ENCODE data around the gene CUL9.

The CUL9 gene

DNA sequence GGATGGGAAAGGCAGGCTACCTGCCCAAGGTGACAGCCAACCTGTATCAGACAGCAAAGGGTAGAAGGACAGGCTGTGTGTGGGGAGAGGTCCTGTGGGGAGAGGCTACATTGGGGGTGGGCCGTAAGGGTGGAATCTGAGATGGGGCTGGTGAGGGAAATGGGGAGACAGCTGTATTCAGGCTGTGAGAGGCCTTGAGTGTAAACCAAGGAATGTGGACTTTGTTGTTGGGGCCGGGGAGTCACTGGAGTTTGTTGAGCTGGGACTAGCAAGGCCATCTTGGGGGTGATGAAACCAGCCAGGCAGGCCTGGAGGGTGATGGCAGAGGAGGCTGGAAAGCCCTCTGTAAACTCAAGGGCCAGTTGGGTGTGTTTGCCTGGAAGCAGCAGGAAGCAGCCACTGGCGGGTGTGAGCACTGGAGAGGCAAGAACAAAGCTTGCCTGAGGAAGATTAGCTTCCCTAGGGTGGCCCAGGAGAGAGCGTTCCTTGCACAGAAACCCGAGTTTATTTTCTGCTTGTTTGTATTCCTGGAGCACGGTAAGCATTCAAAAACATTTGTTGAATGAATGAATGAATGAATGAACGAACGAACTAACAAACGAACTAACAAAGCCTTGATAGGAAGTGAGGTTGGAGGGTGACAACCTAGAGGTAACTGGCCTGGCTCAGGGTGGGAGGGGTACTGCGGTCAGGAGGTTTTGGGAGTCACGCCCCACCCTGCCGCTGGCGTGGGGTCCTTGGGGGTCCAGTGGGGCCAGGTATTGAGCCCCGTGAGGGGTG is 80.2 kb downstream of the CUL9 start:
- H3K4me3 ChIP-seq (ENCODE audit: low read depth, low read length), result no peak overlapping the region
- TF ChIP-seq, protein P1, sequence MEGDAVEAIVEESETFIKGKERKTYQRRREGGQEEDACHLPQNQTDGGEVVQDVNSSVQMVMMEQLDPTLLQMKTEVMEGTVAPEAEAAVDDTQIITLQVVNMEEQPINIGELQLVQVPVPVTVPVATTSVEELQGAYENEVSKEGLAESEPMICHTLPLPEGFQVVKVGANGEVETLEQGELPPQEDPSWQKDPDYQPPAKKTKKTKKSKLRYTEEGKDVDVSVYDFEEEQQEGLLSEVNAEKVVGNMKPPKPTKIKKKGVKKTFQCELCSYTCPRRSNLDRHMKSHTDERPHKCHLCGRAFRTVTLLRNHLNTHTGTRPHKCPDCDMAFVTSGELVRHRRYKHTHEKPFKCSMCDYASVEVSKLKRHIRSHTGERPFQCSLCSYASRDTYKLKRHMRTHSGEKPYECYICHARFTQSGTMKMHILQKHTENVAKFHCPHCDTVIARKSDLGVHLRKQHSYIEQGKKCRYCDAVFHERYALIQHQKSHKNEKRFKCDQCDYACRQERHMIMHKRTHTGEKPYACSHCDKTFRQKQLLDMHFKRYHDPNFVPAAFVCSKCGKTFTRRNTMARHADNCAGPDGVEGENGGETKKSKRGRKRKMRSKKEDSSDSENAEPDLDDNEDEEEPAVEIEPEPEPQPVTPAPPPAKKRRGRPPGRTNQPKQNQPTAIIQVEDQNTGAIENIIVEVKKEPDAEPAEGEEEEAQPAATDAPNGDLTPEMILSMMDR (conservative IDR thresholded peaks at IDR 0.05; ENCODE audit: low read depth, low read length), result no peak
- no peak for DNase-seq (ENCODE audit: low read depth)

DNA sequence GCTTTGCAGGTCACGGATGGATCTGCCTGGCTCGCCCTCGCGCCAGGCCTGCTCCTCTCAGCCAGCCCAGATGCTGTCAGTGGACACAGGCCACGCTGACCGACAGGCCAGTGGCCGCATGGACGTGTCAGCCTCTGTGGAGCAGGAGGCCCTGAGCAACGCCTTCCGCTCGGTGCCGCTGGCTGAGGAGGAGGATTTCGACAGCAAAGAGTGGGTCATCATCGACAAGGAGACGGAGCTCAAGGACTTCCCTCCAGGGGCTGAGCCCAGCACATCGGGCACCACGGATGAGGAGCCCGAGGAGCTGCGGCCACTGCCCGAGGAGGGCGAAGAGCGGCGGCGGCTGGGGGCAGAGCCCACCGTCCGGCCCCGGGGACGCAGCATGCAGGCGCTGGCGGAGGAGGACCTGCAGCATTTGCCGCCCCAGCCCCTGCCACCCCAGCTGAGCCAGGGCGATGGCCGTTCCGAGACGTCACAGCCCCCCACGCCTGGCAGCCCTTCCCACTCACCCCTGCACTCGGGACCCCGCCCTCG is 80.9 kb downstream of the CUL9 start:
- DNase-seq (ENCODE audit: low read depth), result no peak
- TF ChIP-seq, protein P1 (conservative IDR thresholded peaks at IDR 0.05; ENCODE audit: low read depth, low read length), result no peak

DNA sequence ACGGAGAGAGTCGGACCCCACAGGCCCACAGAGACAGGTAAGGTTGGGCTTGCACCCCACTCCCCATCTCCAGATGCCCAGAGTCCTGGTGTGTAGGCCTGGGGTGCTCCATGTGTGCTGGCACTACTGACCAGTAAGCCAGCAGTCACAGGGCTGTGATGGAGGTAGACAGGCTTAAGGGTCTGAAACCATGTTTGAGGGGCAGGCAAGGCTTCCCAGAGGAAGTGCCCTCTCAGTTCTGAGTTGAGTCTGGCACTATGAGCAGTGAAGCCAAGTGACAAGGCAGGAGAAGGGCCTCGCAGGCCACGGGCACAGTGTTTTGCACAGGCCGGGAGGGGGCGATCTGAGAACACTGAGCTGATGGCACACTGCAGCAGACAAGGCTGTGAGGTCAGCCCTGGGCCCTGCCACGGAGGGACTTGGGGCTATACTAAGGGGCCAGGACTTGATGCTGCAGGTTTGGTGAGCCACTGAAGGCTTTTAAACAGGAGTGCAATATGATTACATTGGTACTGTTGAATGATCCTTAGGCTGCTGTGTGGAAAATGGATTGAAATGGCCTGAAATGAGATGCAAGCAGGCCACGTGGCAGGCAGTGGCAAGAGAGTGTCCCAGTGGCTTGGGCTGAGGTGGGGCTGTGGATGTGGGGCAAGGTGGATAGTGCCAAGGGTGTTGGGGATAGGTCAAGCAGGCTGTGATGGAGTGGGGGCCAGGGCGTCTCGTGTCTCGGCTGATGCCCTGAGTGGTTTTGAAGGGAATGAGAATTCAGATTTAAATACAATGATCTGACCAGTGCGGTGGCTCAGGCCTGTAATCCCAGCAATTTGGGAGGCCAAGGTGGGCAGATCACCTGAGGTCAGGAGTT is 81.5 kb downstream of the CUL9 start:
- H3K4me3 ChIP-seq (ENCODE audit: low read depth, low read length), result no peak overlapping the region
- DNase-seq (ENCODE audit: low read depth), result peak; percentile 75
- TF ChIP-seq, protein P1 (conservative IDR thresholded peaks at IDR 0.05; ENCODE audit: low read depth, low read length), result peak; percentile 88

More for the DNA sequence above, 80.9 kb downstream of the CUL9 start:
- H3K4me3 ChIP-seq (ENCODE audit: low read depth, low read length), result no peak overlapping the region

DNA sequence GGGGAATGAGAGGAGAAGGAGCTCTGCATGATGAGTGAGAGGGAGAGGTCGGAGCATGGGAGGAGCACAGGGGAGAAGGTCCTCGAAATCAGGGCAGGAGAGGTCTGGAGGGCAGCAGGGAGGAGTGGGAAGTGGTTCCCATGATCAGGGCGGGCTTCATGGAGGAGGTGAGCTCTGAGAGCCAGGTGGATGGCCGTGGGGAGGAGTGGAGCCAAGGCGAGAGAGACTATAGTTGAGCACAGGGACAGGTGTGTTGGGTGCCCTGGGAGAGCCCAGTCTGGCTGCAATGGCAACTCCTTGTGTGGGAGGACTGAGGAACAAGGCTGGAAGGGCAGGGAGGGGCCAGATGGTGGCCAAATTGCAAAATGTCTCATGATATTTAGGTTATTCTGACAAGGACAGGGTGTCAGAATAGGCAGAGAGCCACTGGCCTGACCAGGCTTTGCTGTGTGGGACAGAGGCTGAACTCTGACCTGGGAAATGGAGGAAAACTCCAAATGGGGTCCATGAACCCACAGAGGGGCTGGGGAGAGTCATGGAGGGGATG is 82.7 kb downstream of the CUL9 start:
- TF ChIP-seq, protein P1 (conservative IDR thresholded peaks at IDR 0.05; ENCODE audit: low read depth, low read length), result no peak
- DNase-seq (ENCODE audit: low read depth), result no peak
- H3K4me3 ChIP-seq (ENCODE audit: low read depth, low read length), result no peak overlapping the region

DNA sequence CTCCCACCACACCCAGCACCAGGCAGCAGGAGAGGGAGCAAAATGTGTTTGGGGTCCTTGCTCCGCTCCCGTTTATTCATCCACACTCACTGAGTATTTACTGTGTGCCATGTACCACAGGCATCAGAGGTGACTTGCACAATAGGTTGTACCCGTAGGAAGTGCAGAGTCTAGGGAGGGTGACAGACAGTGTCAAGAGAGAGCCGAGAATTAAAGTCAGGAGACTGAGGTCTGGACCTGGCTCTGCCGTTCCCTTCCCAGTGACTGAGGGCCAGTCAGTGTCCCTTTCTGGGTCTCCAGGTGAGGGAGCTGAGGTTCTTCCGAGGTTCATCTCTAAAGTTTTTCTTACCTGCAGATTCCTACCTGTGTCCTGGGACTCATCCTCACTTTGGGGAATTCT is 83.6 kb downstream of the CUL9 start:
- DNase-seq (ENCODE audit: low read depth), result no peak
- TF ChIP-seq, protein P1 (conservative IDR thresholded peaks at IDR 0.05; ENCODE audit: low read depth, low read length), result no peak
- H3K4me3 ChIP-seq (ENCODE audit: low read depth, low read length), result no peak overlapping the region

DNA sequence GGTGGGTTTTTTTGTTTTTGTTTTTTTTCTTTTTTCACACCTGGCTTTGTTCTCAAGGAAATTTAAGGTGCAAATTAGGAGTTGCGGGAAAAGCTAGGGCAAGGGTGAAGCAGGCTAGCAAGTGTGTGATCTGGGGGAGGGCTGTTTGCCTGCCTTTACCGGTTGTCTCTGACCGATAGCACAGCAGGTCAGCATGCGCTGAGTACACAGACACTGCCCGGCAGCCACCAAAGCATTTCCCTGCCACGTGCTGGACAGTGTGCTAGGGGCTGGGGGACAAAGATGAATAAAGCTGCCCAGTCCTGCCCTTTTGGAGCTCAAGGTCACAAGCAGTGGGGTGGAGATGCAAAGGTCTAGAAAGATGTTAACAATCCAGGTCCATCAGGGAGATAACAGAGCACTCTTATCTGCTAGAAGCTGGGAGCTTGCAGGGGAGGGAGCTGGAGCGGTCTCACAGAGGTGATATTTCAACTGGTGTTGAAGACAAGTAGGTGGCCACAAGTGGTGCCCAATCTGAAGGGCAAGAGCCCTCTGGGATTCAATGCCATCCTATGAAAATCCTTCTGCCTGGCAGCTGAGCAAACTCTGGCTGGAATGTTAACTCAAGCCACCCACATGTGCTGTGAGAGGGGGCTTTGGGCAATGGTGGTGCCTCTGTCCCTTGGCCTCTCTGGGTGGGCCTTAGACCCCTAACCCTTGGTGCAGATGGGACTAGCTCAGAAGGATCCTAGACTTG is 85.8 kb downstream of the CUL9 start:
- TF ChIP-seq, protein P1 (conservative IDR thresholded peaks at IDR 0.05; ENCODE audit: low read depth, low read length), result no peak
- no peak for DNase-seq (ENCODE audit: low read depth)
- no peak overlapping the region for H3K4me3 ChIP-seq (ENCODE audit: low read depth, low read length)
